GM23248 (cell line): ENCODE results near the gene PMS2. TPM values are rescaled to one million over a fixed set of nuclear protein-coding genes. Genes with fewer than 3 reads are reported as not detected.
A peak's percentile ranks its signal among the peaks of the same experiment; 100 is the strongest.
"Not testable (repeated sequence)": the region's sequence is repeated elsewhere in the genome, so short reads cannot be mapped to it uniquely, and the experiment has no call there.

ENCODE experiments used
- DNase-seq: peaks from one replicate; pipeline ENCODE4 v3.0.0-alpha.2; 2015
- H2AFZ ChIP-seq: fragments of 200-600 bp; sonication (generic); 2 replicates; pipeline ENCODE4 v1.6.1; 2016; ENCODE audit warnings: antibody characterized with exemption
- H3F3A ChIP-seq: fragments of 200-600 bp; sonication (generic); 2 replicates; pipeline ENCODE4 v1.6.1; 2016; ENCODE audit warnings: mild to moderate bottlenecking, antibody characterized with exemption, mixed run types; ENCODE audit not compliant: insufficient read depth
- H3K27ac ChIP-seq: fragments of 200-600 bp; sonication (generic); 2 replicates; pipeline ENCODE4 v1.5.1; 2016; ENCODE audit warnings: mild to moderate bottlenecking
- H3K27me3 ChIP-seq: fragments of 200-600 bp; sonication (generic); replicated peaks from 2 replicates; pipeline ENCODE4 v1.6.1; 2016; ENCODE audit warnings: mild to moderate bottlenecking; ENCODE audit not compliant: insufficient read depth
- H3K36me3 ChIP-seq: fragments of 200-600 bp; sonication (generic); 2 replicates; pipeline ENCODE4 v1.6.1; 2016; ENCODE audit warnings: low read depth, mild to moderate bottlenecking
- H3K4me1 ChIP-seq: fragments of 200-600 bp; sonication (generic); 2 replicates; pipeline ENCODE4 v1.6.1; 2016; ENCODE audit warnings: mild to moderate bottlenecking; ENCODE audit not compliant: insufficient read depth
- H3K4me2 ChIP-seq: fragments of 200-600 bp; sonication (generic); one replicate; pipeline ENCODE4 v1.6.1; 2016; ENCODE audit warnings: mild to moderate bottlenecking; ENCODE audit not compliant: unreplicated experiment
- H3K4me3 ChIP-seq: fragments of 200-600 bp; sonication (generic); 2 replicates; pipeline ENCODE4 v1.5.1; 2016; ENCODE audit warnings: mild to moderate bottlenecking
- H3K79me2 ChIP-seq: fragments of 200-600 bp; sonication (generic); 2 replicates; pipeline ENCODE4 v1.6.1; 2016; ENCODE audit warnings: mild to moderate bottlenecking; ENCODE audit not compliant: insufficient read depth
- H3K9ac ChIP-seq: fragments of 200-600 bp; sonication (generic); 2 replicates; pipeline ENCODE4 v1.6.1; 2016; ENCODE audit warnings: mild to moderate bottlenecking
- H3K9me2 ChIP-seq: fragments of 200-600 bp; sonication (generic); 2 replicates; pipeline ENCODE4 v1.6.1; 2016; ENCODE audit warnings: mixed run types, mild to moderate bottlenecking, moderate library complexity; ENCODE audit not compliant: insufficient read depth
- H3K9me3 ChIP-seq: fragments of 200-600 bp; sonication (generic); one replicate; pipeline ENCODE4 v1.6.1; 2017; ENCODE audit warnings: low read depth
- H4K20me1 ChIP-seq: fragments of 200-600 bp; sonication (generic); 2 replicates; pipeline ENCODE4 v1.6.0; 2016; ENCODE audit not compliant: insufficient read depth
- EZH2 ChIP-seq: fragments of 200-600 bp; sonication (generic); IDR thresholded peaks from 2 replicates; pipeline ENCODE4 v1.6.1; 2018; ENCODE audit warnings: antibody characterized with exemption, mild to moderate bottlenecking; ENCODE audit not compliant: insufficient read depth, poor library complexity, severe bottlenecking
- EZH2phosphoT487 ChIP-seq: fragments of 200-600 bp; sonication (generic); IDR thresholded peaks from 2 replicates; pipeline ENCODE4 v1.6.1; 2018; ENCODE audit warnings: antibody characterized with exemption, moderate library complexity, mild to moderate bottlenecking, low read depth; ENCODE audit not compliant: insufficient read depth
- WGBS, 2 experiments: methylation state at CpG; one replicate each; pipeline ENCODE4 v1.1.6; 2015 to 2017; ENCODE audit warnings: low lambda C conversion rate in 2 of 2, low coverage in 1 of 2; ENCODE audit errors: missing lambda C conversion rate in 2 of 2; 5-methylcytosine and 5-hydroxymethylcytosine counted together
- in situ Hi-C: fragments of 300-500 bp; cut with MboI; formaldehyde crosslinking; loops from 2 replicates; pipeline ENCODE4 v1.15.0; 2020
- polyA plus RNA-seq: library from polyadenylated mRNA; unstranded; fragments of >200 nt; fragmentation: Nextera tagmentation; extraction: Ambion mirVana; gene quantifications from 2 replicates; pipeline ENCODE4 v1.2.1, GENCODE V29; 2016
- total RNA-seq: library from RNA; depleted of rRNA; stranded (reverse); fragments of >200 nt; shearing (Covaris generic); gene quantifications from 2 replicates; pipeline ENCODE4 v1.2.3, GENCODE V29; 2014

PMS2 gene
- total and polyA plus RNA-seq, 2 experiments from 2014 or later = 7.4 to 12.8 TPM

DNA sequence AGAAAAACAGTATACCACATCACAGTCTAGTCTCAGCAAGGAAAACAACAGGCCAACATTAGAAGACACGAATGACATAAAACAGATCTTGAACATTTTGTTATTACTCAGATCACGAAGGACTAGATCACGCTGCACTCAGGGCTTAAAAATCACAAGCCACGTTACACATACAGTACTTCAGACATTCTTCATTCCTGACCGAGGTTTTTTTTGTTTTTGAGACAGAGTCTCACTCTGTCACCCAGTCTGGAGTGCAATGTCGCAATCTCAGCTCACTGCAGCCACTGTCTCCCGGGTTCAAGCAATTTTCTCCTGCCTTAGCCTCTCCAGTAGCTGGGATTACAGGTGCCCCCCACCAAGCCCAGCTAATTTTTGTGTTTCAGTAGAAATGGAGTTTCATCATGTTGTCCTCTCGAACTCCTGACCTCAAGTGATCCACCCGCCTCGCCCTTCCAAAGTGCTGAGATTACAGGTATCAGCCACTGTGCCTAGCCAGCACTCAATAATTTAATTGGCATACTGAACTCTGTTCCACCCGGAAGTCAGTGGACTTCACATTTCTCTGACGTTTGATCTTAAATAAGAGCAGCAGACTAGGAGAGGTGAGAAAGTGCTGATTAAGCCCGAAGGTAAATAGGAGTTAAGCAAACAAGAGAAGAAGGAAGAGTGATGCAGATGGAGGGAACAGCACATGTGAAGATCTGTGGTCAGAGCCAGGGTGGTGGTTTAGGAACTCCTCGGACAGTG is 3.7 kb upstream of the PMS2 start:
- Histone ChIP-seq H3K79me2 (peaks cover 74% of the 10 kb centered on the region), H3K4me3 (no peak overlapping the region), H4K20me1 (no peaks in the 10 kb centered on the region), H3F3A (peaks cover 26% of the 10 kb centered on the region), H3K36me3 (0 out of 2 replicates have a peak, but pooled peaks cover 2% of the 10 kb centered on the region), H3K27ac (peak overlapping the region; percentile 40), H2AFZ (no peak overlapping the region), H3K9me3 (no peaks in the 10 kb centered on the region), H3K4me2 (no peak overlapping the region), H3K4me1 (peaks cover 44% of the 10 kb centered on the region), H3K9me2 (no peaks in the 10 kb centered on the region), H3K27me3 (no peaks in the 10 kb centered on the region), H3K9ac (peak overlapping the region; percentile 15; the same call in 1 of the 2 replicates)
- TF ChIP-seq EZH2phosphoT487 (no peak), EZH2 (no peak)
- 77 to 81% methylated on average over 14 of the region's 14 CpGs for WGBS, 2 experiments
- in situ Hi-C loops = loop anchor here (25.0 kb wide), 1 partner anchor 150 kb away; no protein-coding TSS in a partner anchor
- DNase-seq = peak; percentile 55

DNA sequence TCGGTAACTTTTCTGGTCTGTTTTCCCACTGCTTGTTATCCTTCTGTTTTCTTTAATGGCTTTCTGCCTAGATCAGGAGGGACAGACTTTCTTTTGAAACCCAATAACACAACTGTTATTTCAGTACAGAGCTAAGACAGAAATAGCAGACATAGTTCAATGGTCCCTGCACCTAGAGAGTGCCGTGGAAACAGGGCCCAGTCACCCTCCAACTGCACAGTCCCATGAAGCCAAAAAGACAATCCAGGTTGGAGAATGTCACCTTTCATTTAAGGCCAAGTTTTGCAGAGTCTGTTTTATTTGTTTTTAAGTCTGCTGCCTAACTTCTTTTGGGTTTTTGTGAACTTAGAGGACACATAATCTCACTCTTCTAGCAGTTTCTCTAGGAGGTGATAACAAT is 2.7 kb upstream of the PMS2 start:
- no peaks in the 10 kb centered on the region for H3K9me3 ChIP-seq
- peak overlapping the region; percentile 15; the same call in 1 of the 2 replicates for H3K9ac ChIP-seq
- DNase-seq = no peak
- peaks cover 75% of the 10 kb centered on the region for H3K79me2 ChIP-seq
- peak overlapping the region; percentile 40 for H3K27ac ChIP-seq
- H2AFZ ChIP-seq = no peak overlapping the region
- H3K4me3 ChIP-seq = no peak overlapping the region
- in situ Hi-C loops = loop anchor here (25.0 kb wide), 1 partner anchor 149 kb away; no protein-coding TSS in a partner anchor
- H3K9me2 ChIP-seq = no peaks in the 10 kb centered on the region
- 57% methylated on average over 2 of the region's 2 CpGs for WGBS, 2 experiments
- H4K20me1 ChIP-seq = no peaks in the 10 kb centered on the region
- no peak overlapping the region for H3K4me2 ChIP-seq
- peaks cover 22% of the 10 kb centered on the region for H3F3A ChIP-seq
- no peaks in the 10 kb centered on the region for H3K27me3 ChIP-seq
- peaks cover 43% of the 10 kb centered on the region for H3K4me1 ChIP-seq
- H3K36me3 ChIP-seq = no peaks in the 10 kb centered on the region
- TF ChIP-seq EZH2phosphoT487 = no peak
- TF ChIP-seq EZH2 = no peak

DNA sequence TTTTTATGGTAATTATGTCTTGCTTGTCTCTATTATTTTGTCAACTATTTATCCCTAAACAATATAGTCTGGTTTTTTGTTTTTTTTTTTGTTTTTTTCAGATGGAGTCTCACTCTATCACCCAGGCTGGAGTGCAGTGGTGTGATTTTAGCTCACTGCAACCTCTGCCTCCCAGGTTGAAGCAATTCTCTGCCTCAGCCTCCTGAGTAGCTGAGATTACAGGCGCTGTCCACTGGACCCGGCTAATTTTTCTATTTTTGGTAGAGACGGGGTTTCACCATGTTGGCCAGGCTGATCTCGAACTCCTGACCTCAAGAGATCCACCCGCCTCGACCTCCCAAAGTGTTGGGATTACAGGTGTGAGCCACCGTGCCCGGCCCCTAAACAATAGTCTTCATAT is 1.5 kb upstream of the PMS2 start:
- Histone ChIP-seq H3K4me2 (peak overlapping the region; percentile 91), H3K4me3 (peak overlapping the region; percentile 95), H3K9ac (peak overlapping the region; percentile 96), H3K27ac (peak overlapping the region; percentile 88; the same call in 1 of the 2 replicates), H3K4me1 (peaks cover 32% of the 10 kb centered on the region), H3F3A (peaks cover 12% of the 10 kb centered on the region), H3K79me2 (peaks cover 79% of the 10 kb centered on the region)
- H4K20me1 ChIP-seq, DNase-seq, H3K27me3 ChIP-seq, H2AFZ ChIP-seq, H3K9me3 ChIP-seq, H3K36me3 ChIP-seq, H3K9me2 ChIP-seq: not testable (repeated sequence)
- 88 to 92% methylated on average over 8 of the region's 8 CpGs for WGBS, 2 experiments
- in situ Hi-C loops = loop anchor here (25.0 kb wide), 1 partner anchor 148 kb away; no protein-coding TSS in a partner anchor

DNA sequence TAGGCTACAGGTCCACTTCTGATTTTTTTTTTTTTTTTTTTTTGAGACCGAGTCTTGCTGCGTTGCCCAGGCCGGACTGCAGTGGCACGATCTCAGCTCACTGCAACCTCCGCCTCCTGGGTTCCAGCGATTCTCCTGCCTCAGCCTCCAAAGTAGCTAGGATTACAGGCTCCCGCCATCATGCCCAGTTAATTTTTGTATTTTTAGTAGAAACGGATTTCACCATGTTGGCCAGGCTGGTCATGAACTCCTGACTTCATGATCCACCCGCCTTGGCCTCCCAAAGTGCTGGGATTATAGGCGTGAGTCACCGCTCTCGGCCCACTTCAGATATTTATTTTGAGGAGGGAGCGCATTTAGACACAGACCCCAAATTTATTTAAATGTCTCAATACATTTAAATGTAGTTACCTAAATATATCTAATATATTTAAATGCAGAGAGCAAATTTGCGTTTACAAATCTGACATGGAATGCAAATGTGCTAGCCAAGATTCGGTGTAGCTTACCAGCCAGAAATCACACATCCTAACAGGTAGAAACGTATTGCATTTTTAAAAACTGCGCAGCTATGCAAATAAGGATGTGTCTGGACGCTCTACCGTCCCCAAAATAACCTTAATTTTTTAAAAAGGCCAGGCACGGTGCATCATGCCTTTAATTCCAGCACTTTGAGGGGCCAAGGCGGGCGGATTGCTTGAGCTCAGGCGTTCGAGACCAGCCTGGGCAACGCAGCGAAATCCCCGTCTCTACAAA is 836 bp downstream of the PMS2 start:
- H3K9me2 ChIP-seq, DNase-seq, H3K36me3 ChIP-seq, H3F3A ChIP-seq, H4K20me1 ChIP-seq, H3K9me3 ChIP-seq, H3K27ac ChIP-seq, H3K27me3 ChIP-seq: not testable (repeated sequence)
- Histone ChIP-seq H3K4me2 (peak overlapping the region; percentile 97), H3K79me2 (peaks cover 61% of the 10 kb centered on the region), H3K4me3 (peak overlapping the region; percentile 95), H2AFZ (peak overlapping the region; percentile 88), H3K4me1 (peaks cover 24% of the 10 kb centered on the region), H3K9ac (peak overlapping the region; percentile 96)
- in situ Hi-C loops = loop anchor here (10.0 to 25.0 kb wide), 2 partner anchors 146 to 317 kb away; no protein-coding TSS in a partner anchor
- WGBS, 2 experiments = 51 to 52% methylated on average over 27 of the region's 27 CpGs
